ENCODE results near the gene ARPC2.

ARPC2 gene

DNA sequence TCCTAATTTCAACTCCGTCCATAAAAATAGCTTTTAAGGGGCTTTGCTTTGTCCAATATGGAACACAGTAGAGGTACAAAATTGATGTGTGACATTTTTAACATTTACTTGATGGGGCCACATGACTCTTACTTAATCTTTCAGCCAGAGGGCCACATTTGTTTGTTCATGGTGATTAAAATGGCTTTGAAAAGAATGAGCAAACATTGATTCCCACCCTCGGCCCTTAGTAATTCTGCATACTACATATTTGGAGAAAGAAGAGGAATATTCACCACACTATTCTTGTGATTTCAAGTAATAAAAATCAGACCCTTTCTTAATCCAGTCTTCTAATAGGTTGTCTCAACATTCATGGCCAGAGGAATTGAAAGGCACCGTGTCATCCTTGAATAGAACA, 17.5 kb downstream of the ARPC2 start:
- no peak for DNase-seq (ENCODE audit: low read depth)
- TF ChIP-seq, protein P1, sequence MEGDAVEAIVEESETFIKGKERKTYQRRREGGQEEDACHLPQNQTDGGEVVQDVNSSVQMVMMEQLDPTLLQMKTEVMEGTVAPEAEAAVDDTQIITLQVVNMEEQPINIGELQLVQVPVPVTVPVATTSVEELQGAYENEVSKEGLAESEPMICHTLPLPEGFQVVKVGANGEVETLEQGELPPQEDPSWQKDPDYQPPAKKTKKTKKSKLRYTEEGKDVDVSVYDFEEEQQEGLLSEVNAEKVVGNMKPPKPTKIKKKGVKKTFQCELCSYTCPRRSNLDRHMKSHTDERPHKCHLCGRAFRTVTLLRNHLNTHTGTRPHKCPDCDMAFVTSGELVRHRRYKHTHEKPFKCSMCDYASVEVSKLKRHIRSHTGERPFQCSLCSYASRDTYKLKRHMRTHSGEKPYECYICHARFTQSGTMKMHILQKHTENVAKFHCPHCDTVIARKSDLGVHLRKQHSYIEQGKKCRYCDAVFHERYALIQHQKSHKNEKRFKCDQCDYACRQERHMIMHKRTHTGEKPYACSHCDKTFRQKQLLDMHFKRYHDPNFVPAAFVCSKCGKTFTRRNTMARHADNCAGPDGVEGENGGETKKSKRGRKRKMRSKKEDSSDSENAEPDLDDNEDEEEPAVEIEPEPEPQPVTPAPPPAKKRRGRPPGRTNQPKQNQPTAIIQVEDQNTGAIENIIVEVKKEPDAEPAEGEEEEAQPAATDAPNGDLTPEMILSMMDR (conservative IDR thresholded peaks at IDR 0.05; ENCODE audit: low read depth, low read length) = no peak
- H3K4me3 ChIP-seq (ENCODE audit: low read depth, low read length) = no peak overlapping the region

DNA sequence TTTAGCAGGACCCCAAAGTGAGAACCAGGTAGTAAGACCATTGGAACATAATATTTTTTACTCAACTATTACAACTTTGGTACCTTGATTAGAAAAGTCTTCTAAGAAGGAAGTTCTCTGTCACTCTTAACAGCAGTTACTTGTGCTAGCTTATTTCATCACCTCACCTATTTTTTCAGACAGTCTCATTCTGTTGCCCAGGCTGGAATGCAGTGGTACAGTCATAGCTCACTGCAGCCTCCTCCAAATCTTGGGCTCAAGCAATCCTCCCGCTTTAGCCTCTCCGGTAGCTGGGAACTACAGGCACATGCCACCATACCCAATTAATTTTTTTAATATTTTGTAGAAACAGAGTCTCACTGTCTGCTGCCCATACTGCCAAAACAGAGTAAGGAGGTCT, 18.0 kb downstream of the ARPC2 start:
- H3K4me3 ChIP-seq (ENCODE audit: low read depth, low read length) = no peak overlapping the region
- DNase-seq (ENCODE audit: low read depth) = no peak
- TF ChIP-seq, protein P1 (conservative IDR thresholded peaks at IDR 0.05; ENCODE audit: low read depth, low read length) = no peak

DNA sequence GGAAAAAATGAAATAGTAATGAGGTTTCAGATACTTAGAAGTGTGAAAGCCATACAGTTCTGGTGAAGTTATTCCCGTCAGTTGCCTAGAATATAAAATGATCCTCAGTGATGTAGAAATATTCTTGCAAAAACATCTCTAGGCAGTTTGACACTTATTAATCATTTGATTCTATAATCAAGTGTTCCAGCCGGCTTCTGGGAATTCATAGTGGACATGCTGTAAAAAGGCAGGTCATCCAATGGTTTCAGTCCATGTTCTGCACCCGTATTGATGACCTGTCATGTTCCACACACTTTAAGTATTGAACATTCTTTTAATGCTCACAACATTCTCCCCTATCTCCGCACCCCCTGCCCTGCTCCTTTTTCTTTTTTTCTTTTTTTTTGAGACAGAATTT, 19.8 kb downstream of the ARPC2 start:
- DNase-seq (ENCODE audit: low read depth) = no peak
- TF ChIP-seq, protein P1 (conservative IDR thresholded peaks at IDR 0.05; ENCODE audit: low read depth, low read length) = no peak

DNA sequence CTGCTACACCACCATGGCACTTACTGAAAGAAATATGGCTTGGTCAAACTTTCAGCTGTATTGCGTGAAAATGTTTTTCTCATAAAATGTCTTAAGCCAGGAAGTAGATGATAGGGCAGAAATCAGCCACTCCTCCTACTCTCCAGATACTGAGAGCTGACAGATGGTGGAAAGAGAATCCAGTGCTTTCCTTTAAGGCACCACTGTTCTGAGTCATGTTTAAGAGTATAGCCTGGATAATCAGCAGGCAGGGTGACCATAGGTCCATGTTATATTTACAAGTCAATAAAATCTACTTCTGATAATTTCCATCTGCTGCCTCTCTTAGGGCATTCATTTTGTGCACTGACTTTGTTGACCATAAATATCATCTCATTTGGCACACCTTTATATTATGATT, 21.9 kb downstream of the ARPC2 start:
- H3K4me3 ChIP-seq (ENCODE audit: low read depth, low read length) = no peak overlapping the region
- TF ChIP-seq, protein P1 (conservative IDR thresholded peaks at IDR 0.05; ENCODE audit: low read depth, low read length) = no peak
- no peak for DNase-seq (ENCODE audit: low read depth)

More for the DNA sequence above, 19.8 kb downstream of the ARPC2 start:
- H3K4me3 ChIP-seq (ENCODE audit: low read depth, low read length) = no peak overlapping the region

DNA sequence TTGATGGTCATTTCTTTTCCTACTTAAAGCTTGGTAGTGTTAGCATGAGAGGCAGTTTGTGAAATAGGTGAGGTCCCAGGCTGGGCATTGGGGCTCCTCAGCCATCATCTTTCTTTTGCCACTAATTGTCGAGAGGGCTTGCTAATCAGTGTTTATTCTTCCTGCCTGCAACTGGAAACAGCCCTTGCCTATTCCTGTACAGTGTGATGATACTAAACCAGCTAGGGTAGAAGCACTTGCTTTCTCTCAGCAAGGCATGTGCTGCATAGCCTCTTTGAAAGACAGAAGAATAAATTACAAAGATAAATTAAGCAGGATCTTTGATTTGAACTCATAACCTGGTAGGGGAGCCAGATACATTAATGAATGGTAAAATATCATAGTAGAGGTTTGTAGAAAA, 27.2 kb downstream of the ARPC2 start:
- no peak overlapping the region for H3K4me3 ChIP-seq (ENCODE audit: low read depth, low read length)
- TF ChIP-seq, protein P1 (conservative IDR thresholded peaks at IDR 0.05; ENCODE audit: low read depth, low read length) = no peak
- DNase-seq (ENCODE audit: low read depth) = no peak

DNA sequence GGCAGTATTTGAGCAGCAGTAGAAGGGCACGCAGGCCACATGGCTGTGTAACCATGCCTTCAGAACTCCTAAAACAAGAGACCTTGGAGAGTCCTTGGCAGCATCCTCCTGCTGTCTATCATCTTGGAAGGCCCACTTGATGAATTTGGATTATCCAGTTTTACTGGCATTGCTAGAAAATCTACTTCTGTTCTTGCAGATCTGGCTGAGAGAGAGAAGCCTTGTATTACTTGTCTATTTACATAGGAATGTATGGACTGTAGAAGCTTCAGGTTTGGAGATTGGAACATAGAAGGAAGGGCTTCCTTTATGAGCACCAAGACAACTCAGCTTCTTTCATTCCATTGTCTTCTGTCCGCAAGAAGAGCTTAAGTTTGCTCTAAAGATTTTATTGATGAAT, 27.7 kb downstream of the ARPC2 start:
- DNase-seq (ENCODE audit: low read depth) = no peak
- TF ChIP-seq, protein P1 (conservative IDR thresholded peaks at IDR 0.05; ENCODE audit: low read depth, low read length) = no peak
- no peak overlapping the region for H3K4me3 ChIP-seq (ENCODE audit: low read depth, low read length)

DNA sequence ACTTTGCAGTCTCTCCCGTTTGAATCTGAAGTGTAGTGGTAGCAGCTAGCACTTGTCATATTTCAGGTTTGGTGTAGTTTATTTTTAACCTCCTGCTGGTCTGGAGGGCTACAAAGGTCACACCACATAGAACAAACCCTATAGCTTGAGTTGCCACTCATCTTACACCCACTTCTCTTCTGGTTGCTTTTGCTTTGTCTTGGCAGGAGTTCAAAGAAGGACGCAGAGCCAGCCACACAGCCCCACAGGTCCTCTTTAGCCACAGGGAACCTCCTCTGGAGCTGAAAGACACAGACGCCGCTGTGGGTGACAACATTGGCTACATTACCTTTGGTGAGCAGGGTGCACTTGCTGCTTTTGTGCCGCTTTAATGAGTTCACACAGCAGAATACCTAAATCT, 28.2 kb downstream of the ARPC2 start:
- peak; percentile 56 for DNase-seq (ENCODE audit: low read depth)
- TF ChIP-seq, protein P1 (conservative IDR thresholded peaks at IDR 0.05; ENCODE audit: low read depth, low read length) = no peak
- no peak overlapping the region for H3K4me3 ChIP-seq (ENCODE audit: low read depth, low read length)
